Loucy (cell line): ENCODE results near the gene UBQLN3.

Experiments used
- H2AFZ ChIP-seq: fragments of 200-600 bp; sonication (generic); 2 replicates; pipeline ENCODE4 v1.6.0; 2016; ENCODE audit warnings: antibody characterized with exemption, mild to moderate bottlenecking, low read length, moderate library complexity
- H3F3A ChIP-seq: fragments of 200-600 bp; 2 replicates; pipeline ENCODE4 v1.6.0; 2016; ENCODE audit warnings: antibody characterized with exemption, low read depth, mild to moderate bottlenecking
- H3K27me3 ChIP-seq: fragments of 200-600 bp; sonication (generic); 2 replicates; pipeline ENCODE4 v1.6.1; 2014; ENCODE audit warnings: low read length, mild to moderate bottlenecking; ENCODE audit not compliant: insufficient read depth, poor library complexity, severe bottlenecking
- H3K36me3 ChIP-seq: fragments of 200-600 bp; sonication (generic); 2 replicates; pipeline ENCODE4 v1.6.1; 2016; ENCODE audit warnings: low read length; ENCODE audit not compliant: insufficient read depth
- H3K4me1 ChIP-seq: fragments of 200-600 bp; sonication (generic); 2 replicates; pipeline ENCODE4 v1.5.1; 2014; ENCODE audit warnings: low read length, mild to moderate bottlenecking; ENCODE audit not compliant: insufficient read depth, poor library complexity, severe bottlenecking
- H3K4me2 ChIP-seq: fragments of 200-600 bp; sonication (generic); 2 replicates; pipeline ENCODE4 v1.6.0; 2014; ENCODE audit warnings: antibody characterized with exemption, low read length, low read depth, mild to moderate bottlenecking; ENCODE audit not compliant: poor library complexity, severe bottlenecking
- H3K4me3 ChIP-seq: fragments of 200-600 bp; sonication (generic); 2 replicates; pipeline ENCODE4 v1.5.1; 2014; ENCODE audit warnings: low read length, mild to moderate bottlenecking, mixed read lengths; ENCODE audit not compliant: poor library complexity, severe bottlenecking
- H3K79me2 ChIP-seq: fragments of 200-600 bp; sonication (generic); 2 replicates; pipeline ENCODE4 v1.6.1; 2014; ENCODE audit warnings: low read length; ENCODE audit not compliant: insufficient read depth
- H3K9ac ChIP-seq: fragments of 200-600 bp; sonication (generic); 2 replicates; pipeline ENCODE4 v1.6.0; 2014; ENCODE audit warnings: mild to moderate bottlenecking, low read depth, low read length, moderate library complexity; ENCODE audit not compliant: poor library complexity, severe bottlenecking
- H3K9me2 ChIP-seq: fragments of 200-600 bp; sonication (generic); replicated peaks from 2 replicates; pipeline ENCODE4 v1.6.1; 2016; ENCODE audit warnings: low read depth, low read length, mixed read lengths
- H3K9me3 ChIP-seq: fragments of 200-600 bp; sonication (generic); 2 replicates; pipeline ENCODE4 v1.6.1; 2014; ENCODE audit warnings: mild to moderate bottlenecking, antibody characterized with exemption, low read length, low read depth; ENCODE audit not compliant: insufficient read depth
- H4K20me1 ChIP-seq: fragments of 200-600 bp; sonication (generic); 2 replicates; pipeline ENCODE4 v1.6.0; 2014; ENCODE audit warnings: antibody characterized with exemption, low read length, mild to moderate bottlenecking; ENCODE audit not compliant: insufficient read depth, poor library complexity, severe bottlenecking
- CTCF ChIP-seq: fragments of 200-600 bp; sonication (generic); conservative IDR thresholded peaks from 2 replicates; pipeline ENCODE4 v1.5.1; 2014; ENCODE audit warnings: mild to moderate bottlenecking, antibody characterized with exemption, low read length
- EZH2phosphoT487 ChIP-seq: fragments of 200-600 bp; IDR thresholded peaks from 2 replicates; pipeline ENCODE4 v1.6.1; 2018; ENCODE audit warnings: antibody characterized with exemption, mild to moderate bottlenecking, moderate library complexity, borderline replicate concordance

UBQLN3 gene

GRCh38 chr11:5467527-5467926, 42.2 kb downstream of the UBQLN3 start:
- H3K27me3 ChIP-seq: no peaks in the 10 kb centered on the region
- no peaks in the 10 kb centered on the region for H3F3A ChIP-seq
- H3K79me2 ChIP-seq: no peaks in the 10 kb centered on the region
- no peak overlapping the region for H3K4me2 ChIP-seq
- no peak for TF ChIP-seq CTCF
- no peak for TF ChIP-seq EZH2phosphoT487
- H3K4me3 ChIP-seq: no peak overlapping the region
- no peaks in the 10 kb centered on the region for H3K9me2 ChIP-seq
- H3K4me1 ChIP-seq: no peaks in the 10 kb centered on the region
- H3K9me3 ChIP-seq: no peaks in the 10 kb centered on the region
- H3K36me3 ChIP-seq: no peaks in the 10 kb centered on the region
- no peak overlapping the region for H3K9ac ChIP-seq
- no peak overlapping the region for H2AFZ ChIP-seq
- H4K20me1 ChIP-seq: no peaks in the 10 kb centered on the region

DNA sequence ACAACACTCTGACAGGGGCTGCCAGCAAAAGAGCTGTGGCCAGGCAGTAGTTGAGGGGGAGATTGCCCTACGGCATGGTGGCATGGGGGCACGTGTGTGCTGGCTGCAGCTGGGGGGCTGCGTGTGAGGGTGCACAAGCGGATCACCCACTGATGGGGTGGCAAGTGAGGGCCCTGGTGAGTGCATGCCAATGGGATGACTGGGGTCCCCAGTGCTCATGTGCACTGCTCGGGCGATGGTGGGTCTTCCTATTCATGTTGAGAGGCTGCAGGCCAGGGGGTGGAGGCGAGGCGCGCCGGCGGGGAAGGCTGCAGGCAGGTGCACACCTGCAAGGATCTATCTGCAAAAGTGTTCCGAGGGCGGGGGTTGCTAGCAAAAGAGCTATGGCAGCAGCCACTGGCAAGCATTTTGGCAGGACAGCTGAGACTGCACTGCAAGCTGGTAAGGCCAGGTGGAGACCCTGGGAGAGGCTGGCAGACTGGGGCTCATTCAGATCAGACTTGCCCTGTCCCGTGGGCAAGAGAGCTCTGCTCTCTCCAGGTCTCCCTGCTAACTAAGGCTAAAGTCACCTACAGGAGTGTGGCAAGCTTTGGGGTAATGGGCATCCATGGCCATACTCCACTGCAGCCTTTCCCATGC, 48.7 kb downstream of the UBQLN3 start:
- no peak for TF ChIP-seq CTCF
- no peak for TF ChIP-seq EZH2phosphoT487
- H3K9me3 ChIP-seq: no peaks in the 10 kb centered on the region
- H3K4me3 ChIP-seq: no peak overlapping the region
- no peaks in the 10 kb centered on the region for H3K4me1 ChIP-seq
- no peaks in the 10 kb centered on the region for H3K36me3 ChIP-seq
- no peaks in the 10 kb centered on the region for H3K9me2 ChIP-seq
- H3K9ac ChIP-seq: no peak overlapping the region
- H3F3A ChIP-seq: no peaks in the 10 kb centered on the region
- H4K20me1 ChIP-seq: no peaks in the 10 kb centered on the region
- no peak overlapping the region for H2AFZ ChIP-seq
- H3K27me3 ChIP-seq: no peaks in the 10 kb centered on the region
- no peak overlapping the region for H3K4me2 ChIP-seq
- no peaks in the 10 kb centered on the region for H3K79me2 ChIP-seq
